IMR-90 (cell line): ENCODE results near the gene KATNAL2.
"Not testable (repeated sequence)": the region's sequence is repeated elsewhere in the genome, so short reads cannot be mapped to it uniquely, and the experiment has no call there.

Experiments
- BHLHE40 ChIP-seq: fragments of 150-350 bp; IDR thresholded peaks from 2 replicates; pipeline ENCODE4 v1.6.1; 2016; ENCODE audit warnings: mild to moderate bottlenecking, low read depth, low read length
- CEBPB ChIP-seq: IDR thresholded peaks from 2 replicates; pipeline ENCODE4 v1.6.1; 2012; ENCODE audit warnings: low read depth, low read length, improper control_type of control experiment
- CTCF ChIP-seq: conservative IDR thresholded peaks from 2 replicates; pipeline ENCODE4 v1.5.1; 2012; ENCODE audit warnings: mild to moderate bottlenecking, low read depth, low read length, improper control_type of control experiment
- ELK1 ChIP-seq: fragments of 150-350 bp; IDR thresholded peaks from 2 replicates; pipeline ENCODE4 v1.6.1; 2016; ENCODE audit warnings: low read depth, mild to moderate bottlenecking, low read length, moderate library complexity, borderline replicate concordance
- MXI1 ChIP-seq: IDR thresholded peaks from 2 replicates; pipeline ENCODE4 v1.6.1; 2012; ENCODE audit warnings: low read depth, mild to moderate bottlenecking, low read length, moderate library complexity, borderline replicate concordance
- POLR2A ChIP-seq: IDR thresholded peaks from 2 replicates; pipeline ENCODE4 v1.6.1; 2012; ENCODE audit warnings: mild to moderate bottlenecking, low read depth, low read length
- RAD21 ChIP-seq: IDR thresholded peaks from 2 replicates; pipeline ENCODE4 v1.6.1; 2012; ENCODE audit warnings: low read length, improper control_type of control experiment
- RCOR1 ChIP-seq: IDR thresholded peaks from 2 replicates; pipeline ENCODE4 v1.6.1; 2012; ENCODE audit warnings: mild to moderate bottlenecking, low read length, improper control_type of control experiment; ENCODE audit not compliant: insufficient replicate concordance
- RFX5 ChIP-seq: IDR thresholded peaks from 2 replicates; pipeline ENCODE4 v1.8.0; 2012; ENCODE audit warnings: low read depth, mild to moderate bottlenecking, low read length, moderate library complexity
- SMC3 ChIP-seq: fragments of 150-350 bp; IDR thresholded peaks from 2 replicates; pipeline ENCODE4 v1.6.1; 2016; ENCODE audit warnings: low read depth, mild to moderate bottlenecking, antibody characterized with exemption, low read length, moderate library complexity

GRCh38 chr18:46964579-46965293, 47.3 kb downstream of the KATNAL2 start:
- TF ChIP-seq POLR2A, CTCF, SMC3, ELK1, RAD21, RFX5, CEBPB, MXI1, BHLHE40, RCOR1: not testable (repeated sequence)
